22Rv1 (cell line): Measurements from ENCODE around the gene CPSF4.

Source experiments
- H3K27ac ChIP-seq: fragments of 450-650 bp; 2 replicates; pipeline ENCODE4 v1.5.1; 2017
- ZFX ChIP-seq: fragments of 450-650 bp; IDR thresholded peaks from 2 replicates; pipeline ENCODE4 v1.6.1; 2017; ENCODE audit warnings: antibody characterized with exemption, borderline replicate concordance
- TF ChIP-seq, protein P1 (sequence below): fragments of 450-650 bp; IDR thresholded peaks from 2 replicates; pipeline ENCODE4 v1.5.1; 2017; ENCODE audit warnings: mild to moderate bottlenecking

Gene CPSF4

DNA sequence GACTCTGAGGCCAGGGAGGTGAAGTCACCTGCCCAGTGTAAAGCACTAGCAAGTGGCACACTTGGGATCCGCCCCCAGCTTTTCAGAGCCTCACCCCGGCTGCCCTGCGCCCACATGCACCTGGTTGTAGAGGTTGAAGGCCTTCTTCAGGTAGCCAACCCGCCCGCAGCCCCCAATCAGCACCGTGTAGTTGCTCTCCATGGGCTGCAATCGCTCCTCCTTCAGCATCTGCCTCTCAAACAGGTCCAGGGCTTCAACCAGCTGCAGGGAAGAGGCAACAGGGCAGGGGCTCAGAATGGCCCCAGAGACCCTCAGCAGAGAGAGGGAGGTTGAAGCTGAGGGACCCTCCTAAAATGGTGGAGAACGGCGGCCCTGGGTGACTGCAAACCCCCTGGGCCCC is 5.6 kb upstream of the CPSF4 start:
- peak overlapping the region; percentile 99 for H3K27ac ChIP-seq
- no peak for TF ChIP-seq ZFX
- TF ChIP-seq, protein P1, sequence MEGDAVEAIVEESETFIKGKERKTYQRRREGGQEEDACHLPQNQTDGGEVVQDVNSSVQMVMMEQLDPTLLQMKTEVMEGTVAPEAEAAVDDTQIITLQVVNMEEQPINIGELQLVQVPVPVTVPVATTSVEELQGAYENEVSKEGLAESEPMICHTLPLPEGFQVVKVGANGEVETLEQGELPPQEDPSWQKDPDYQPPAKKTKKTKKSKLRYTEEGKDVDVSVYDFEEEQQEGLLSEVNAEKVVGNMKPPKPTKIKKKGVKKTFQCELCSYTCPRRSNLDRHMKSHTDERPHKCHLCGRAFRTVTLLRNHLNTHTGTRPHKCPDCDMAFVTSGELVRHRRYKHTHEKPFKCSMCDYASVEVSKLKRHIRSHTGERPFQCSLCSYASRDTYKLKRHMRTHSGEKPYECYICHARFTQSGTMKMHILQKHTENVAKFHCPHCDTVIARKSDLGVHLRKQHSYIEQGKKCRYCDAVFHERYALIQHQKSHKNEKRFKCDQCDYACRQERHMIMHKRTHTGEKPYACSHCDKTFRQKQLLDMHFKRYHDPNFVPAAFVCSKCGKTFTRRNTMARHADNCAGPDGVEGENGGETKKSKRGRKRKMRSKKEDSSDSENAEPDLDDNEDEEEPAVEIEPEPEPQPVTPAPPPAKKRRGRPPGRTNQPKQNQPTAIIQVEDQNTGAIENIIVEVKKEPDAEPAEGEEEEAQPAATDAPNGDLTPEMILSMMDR: no peak

DNA sequence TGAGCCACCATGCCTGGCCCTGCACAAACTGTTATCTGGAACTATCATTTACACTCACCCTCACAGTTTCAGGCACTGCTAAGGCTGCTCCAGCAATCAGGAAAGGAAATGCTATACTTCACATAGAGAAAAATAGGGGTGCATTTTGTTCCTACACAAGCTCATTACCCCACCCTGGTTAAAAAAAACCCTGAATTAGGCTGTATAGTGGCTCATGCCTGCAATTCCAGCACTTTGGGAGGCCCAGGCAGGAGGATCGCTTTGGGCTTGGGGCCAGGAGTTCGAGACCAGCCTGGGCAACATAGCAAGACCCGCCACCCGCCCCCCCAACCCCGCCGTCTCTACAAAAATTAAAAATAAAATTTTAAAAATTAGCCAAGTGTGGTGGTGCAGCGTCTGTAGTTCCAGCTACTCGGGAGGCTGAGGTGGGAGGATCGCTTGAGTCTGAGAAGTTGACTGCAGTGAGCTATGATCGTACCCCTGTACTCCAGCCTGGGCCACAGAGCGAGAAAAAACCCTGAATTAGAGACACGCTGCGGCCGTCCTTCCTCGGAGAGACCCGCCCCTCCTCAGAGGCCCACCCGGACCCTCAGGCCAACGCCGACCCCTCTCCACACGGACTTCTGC is 684 bp upstream of the CPSF4 start:
- no peak for TF ChIP-seq ZFX
- TF ChIP-seq, protein P1: no peak
- H3K27ac ChIP-seq: peak overlapping the region; percentile 99

DNA sequence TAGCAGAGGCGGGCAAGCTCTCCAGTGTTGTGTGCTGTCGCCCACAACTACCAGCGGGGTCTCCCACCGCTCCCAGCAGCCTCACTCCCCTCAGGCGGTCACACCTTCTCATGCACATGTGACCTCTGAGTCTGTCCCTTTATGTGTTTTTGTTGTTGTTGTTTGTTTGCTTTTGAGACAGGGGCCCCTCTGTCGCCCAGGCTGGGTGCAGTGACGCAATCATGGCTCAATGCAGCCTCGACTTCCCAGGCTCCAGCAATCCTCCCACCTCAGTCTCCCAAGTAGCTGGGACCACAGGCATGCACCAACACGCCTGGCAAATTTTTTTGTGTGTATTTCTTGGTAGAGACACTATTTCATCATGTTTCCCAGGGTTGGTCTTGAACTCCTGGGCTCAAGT is 1.5 kb downstream of the CPSF4 start:
- H3K27ac ChIP-seq: peak overlapping the region; percentile 99
- TF ChIP-seq, protein P1: no peak
- no peak for TF ChIP-seq ZFX

DNA sequence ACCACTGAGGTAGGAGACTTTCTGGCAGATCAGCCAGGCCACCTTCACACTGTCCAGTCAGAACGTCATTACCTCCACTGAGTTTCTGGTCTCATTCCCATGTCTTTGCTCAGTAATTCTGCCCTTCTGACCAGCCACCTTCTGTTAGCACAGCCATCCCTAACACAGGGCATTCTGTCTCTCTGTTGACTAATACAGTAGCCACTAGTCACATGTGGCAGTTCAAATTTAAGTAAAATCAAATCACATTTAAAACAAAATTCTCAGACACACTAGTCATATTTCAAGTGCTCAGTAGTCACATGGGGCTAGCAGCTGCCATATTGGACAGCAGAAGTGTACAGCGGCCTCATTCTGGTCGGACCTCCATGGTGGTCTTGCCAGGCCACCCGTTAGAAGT is 7.4 kb downstream of the CPSF4 start:
- peak overlapping the region; percentile 22; the same call in 1 of the 2 replicates for H3K27ac ChIP-seq
- TF ChIP-seq, protein P1: no peak
- no peak for TF ChIP-seq ZFX

DNA sequence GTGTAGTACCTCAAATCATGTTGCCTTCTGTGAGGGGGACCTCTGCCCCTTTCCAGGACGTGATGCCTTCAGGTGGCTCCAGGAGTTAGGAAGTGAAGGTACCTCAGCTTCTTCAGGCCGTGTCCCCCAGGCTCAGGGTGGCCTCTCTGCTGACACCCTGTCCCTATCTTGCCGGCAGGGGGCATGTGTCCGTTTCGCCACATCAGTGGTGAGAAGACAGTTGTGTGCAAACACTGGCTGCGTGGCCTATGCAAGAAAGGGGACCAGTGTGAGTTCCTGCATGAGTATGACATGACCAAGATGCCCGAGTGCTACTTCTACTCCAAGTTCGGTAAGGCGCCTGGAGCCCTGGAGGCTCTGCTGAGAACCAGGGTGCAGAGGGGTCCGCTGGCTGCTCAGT is 9.2 kb downstream of the CPSF4 start:
- no peak for TF ChIP-seq ZFX
- TF ChIP-seq, protein P1: peak; percentile 75
- H3K27ac ChIP-seq: no peak overlapping the region

DNA sequence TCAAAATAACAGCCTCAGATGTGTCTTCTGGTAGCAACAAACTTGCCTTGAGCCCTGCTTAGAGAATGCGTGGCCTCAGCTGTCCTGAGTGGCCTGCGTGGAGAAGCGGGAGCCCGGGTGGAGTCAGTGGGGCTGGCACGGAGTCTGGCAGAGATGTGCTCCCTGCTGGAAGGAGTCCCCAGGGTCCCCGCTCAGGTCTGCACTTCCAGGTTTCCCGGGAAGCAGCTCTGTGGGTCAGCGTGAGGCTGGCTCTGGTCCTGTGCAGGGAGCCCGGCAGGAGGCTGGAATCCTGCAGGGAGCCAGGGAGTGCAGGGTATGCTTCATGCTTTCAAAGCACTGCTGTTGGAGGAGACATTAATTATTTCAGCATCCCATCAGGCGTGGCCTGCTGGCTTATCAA is 10.1 kb downstream of the CPSF4 start:
- H3K27ac ChIP-seq: no peak overlapping the region
- TF ChIP-seq, protein P1: no peak
- TF ChIP-seq ZFX: no peak

DNA sequence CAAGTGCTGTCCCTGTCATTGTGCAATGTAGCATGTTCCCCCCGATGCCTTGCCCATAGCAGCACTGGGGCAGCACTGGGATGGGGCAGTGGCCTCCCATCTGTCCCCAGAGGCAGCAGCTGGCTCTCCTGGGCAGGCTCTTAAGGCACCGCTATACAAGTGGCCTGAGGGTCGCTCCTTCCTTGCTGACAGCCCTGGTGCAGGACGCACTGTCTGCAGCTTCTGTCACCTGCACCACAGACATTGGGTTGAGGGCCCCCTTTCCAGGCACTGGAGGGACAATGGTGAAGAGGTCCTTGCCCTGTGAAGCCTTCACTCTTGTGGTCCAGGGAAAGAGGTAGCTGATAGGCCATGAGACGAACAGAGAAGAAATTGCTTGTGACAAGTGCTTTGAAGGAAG is 10.6 kb downstream of the CPSF4 start:
- TF ChIP-seq, protein P1: no peak
- no peak for TF ChIP-seq ZFX
- no peak overlapping the region; the same call in 1 of the 2 replicates for H3K27ac ChIP-seq
